ENCODE measurements around the gene SWAP70.

Gene SWAP70

GRCh38 chr11:9758637-9759518 is 95.0 kb downstream of the SWAP70 start:
- peak; percentile 77 for ATAC-seq

GRCh38 chr11:9759519-9760192 is 95.8 kb downstream of the SWAP70 start:
- TF ChIP-seq TOX (CRISPR knock-in tag; IDR thresholded peaks at IDR 0.05; ENCODE audit: borderline replicate concordance) (0 out of 2 replicates have a peak, but pooled peaks have one; percentile 7), TSHZ2 (CRISPR knock-in tag; IDR thresholded peaks at IDR 0.05) (no peak), ZNF70 (CRISPR knock-in tag; IDR thresholded peaks at IDR 0.05) (no peak), ISL1 (CRISPR knock-in tag; IDR thresholded peaks at IDR 0.05) (peak; percentile 42; the same call in 1 of the 2 replicates), PPARA (CRISPR knock-in tag; IDR thresholded peaks at IDR 0.05; ENCODE audit: borderline replicate concordance) (no peak), CSRNP3 (CRISPR knock-in tag; IDR thresholded peaks at IDR 0.05) (no peak)
- peak; percentile 71 for ATAC-seq

More at GRCh38 chr11:9758637-9759518, 95.0 kb downstream of the SWAP70 start:
- TF ChIP-seq ZFP3 (CRISPR knock-in tag; IDR thresholded peaks at IDR 0.05) (0 out of 2 replicates have a peak, but pooled peaks have one; percentile 17), ZC3H10 (CRISPR knock-in tag; IDR thresholded peaks at IDR 0.05) (no peak)

GRCh38 chr11:9760193-9760575 is 96.3 kb downstream of the SWAP70 start:
- no peak for TF ChIP-seq PPARA (CRISPR knock-in tag; IDR thresholded peaks at IDR 0.05; ENCODE audit: borderline replicate concordance)
- no peak for TF ChIP-seq ZNF565 (CRISPR knock-in tag; conservative IDR thresholded peaks at IDR 0.05; ENCODE audit: low read depth)
- TF ChIP-seq CSRNP3 (CRISPR knock-in tag; IDR thresholded peaks at IDR 0.05) = no peak
- no peak for TF ChIP-seq TCF4 (CRISPR knock-in tag; IDR thresholded peaks at IDR 0.05; ENCODE audit: borderline replicate concordance)
- TF ChIP-seq OSR1 (CRISPR knock-in tag; IDR thresholded peaks at IDR 0.05) = no peak
- no peak for TF ChIP-seq ZNF70 (CRISPR knock-in tag; IDR thresholded peaks at IDR 0.05)
- no peak for TF ChIP-seq GLIS3 (CRISPR knock-in tag; IDR thresholded peaks at IDR 0.05)
- no peak for TF ChIP-seq BACH2 (CRISPR knock-in tag; IDR thresholded peaks at IDR 0.05; ENCODE audit: borderline replicate concordance)
- no peak for TF ChIP-seq ISL1 (CRISPR knock-in tag; IDR thresholded peaks at IDR 0.05)
- TF ChIP-seq PATZ1 (CRISPR knock-in tag; IDR thresholded peaks at IDR 0.05; ENCODE audit: borderline replicate concordance) = no peak
- no peak for TF ChIP-seq POU6F1 (CRISPR knock-in tag; IDR thresholded peaks at IDR 0.05; ENCODE audit: borderline replicate concordance, low read depth)
- no peak for TF ChIP-seq ZFP3 (CRISPR knock-in tag; IDR thresholded peaks at IDR 0.05)
- TF ChIP-seq ZC3H10 (CRISPR knock-in tag; IDR thresholded peaks at IDR 0.05) = no peak
- TF ChIP-seq CSDC2 (CRISPR knock-in tag; IDR thresholded peaks at IDR 0.05) = no peak
- TF ChIP-seq CREB5 (CRISPR knock-in tag; IDR thresholded peaks at IDR 0.05; ENCODE audit: low read depth) = no peak
- no peak for TF ChIP-seq ARNTL (CRISPR knock-in tag; IDR thresholded peaks at IDR 0.05; ENCODE audit: borderline replicate concordance, low read depth)
- TF ChIP-seq RARB (CRISPR knock-in tag; IDR thresholded peaks at IDR 0.05) = no peak
- ATAC-seq = peak; percentile 47
